Fibroblast of skin of right biceps (primary cell): ENCODE results near the gene MTA1.

ENCODE experiments used
- DNase-seq: peaks from one replicate; pipeline ENCODE4 v3.0.0-alpha.2; 2013

The MTA1 gene

DNA sequence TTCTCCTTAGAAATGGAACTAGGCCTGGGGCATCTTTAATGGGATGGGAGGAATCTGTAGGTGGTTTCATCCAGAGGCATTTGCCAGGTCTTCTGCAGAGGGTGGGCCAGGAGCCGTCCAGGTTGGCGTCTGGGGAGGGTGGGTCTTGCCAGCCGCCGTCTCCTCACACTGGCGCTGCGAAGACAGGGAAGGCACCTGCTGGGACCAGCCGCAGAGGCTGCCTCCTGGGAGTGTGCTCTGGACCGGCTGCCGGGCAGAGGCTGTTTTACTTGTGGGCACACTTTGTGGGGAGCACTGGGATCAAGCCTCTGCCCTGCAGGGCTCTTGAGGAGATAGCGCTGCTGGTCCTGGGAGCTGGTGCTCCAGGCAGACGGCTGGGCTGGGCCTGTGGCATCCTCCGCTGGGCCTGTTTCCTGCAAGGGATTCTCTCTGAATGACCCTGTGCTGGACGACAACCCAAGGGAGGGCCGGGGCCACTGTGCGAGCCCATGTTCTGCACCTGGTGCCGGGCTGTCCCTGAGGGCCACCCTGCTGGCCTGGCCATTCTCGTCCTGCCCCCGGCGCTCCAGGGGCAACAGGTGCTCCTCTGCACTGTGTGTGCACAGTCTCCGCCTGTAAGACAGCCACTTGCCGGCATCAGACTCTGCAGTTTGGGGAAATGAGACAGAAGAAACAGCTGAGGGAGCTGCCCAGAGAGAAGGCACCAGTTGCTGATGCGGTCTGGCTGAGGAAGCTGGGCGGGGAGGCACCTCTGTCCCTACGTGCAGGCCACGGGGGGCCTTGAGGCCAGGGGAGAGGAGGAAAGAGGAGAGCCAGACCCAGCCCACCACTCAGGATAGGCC lies 31.3 kb upstream of the MTA1 start:
- DNase-seq: no peak

DNA sequence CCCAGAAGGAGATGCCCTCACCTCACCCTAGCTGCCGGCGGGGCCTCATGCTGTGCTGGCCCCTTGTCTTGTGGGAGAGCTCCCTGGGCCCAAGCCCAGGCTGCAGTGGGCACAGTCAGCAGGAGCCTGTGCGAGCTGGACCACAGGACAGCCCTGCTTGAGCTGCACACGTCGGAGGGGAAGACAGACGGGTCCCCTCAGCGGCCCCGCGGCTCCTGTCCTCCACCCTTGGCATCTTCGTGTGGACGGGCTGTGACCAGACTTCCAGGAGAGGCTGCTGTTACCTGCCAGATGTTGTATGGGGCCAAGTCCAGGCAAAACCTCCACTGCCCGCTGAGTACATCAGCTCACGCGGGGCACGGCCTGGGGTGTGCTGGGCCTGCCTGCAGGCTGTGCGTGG lies 30.7 kb upstream of the MTA1 start:
- DNase-seq: no peak

- no peak for DNase-seq
These were observed 30.1 kb upstream of the MTA1 start for GRCh38 chr14:105389534-105389933.

- DNase-seq: no peak
These were observed 29.4 kb upstream of the MTA1 start for GRCh38 chr14:105389976-105390848.

GRCh38 chr14:105390849-105391500 lies 28.7 kb upstream of the MTA1 start:
- DNase-seq: no peak

DNA sequence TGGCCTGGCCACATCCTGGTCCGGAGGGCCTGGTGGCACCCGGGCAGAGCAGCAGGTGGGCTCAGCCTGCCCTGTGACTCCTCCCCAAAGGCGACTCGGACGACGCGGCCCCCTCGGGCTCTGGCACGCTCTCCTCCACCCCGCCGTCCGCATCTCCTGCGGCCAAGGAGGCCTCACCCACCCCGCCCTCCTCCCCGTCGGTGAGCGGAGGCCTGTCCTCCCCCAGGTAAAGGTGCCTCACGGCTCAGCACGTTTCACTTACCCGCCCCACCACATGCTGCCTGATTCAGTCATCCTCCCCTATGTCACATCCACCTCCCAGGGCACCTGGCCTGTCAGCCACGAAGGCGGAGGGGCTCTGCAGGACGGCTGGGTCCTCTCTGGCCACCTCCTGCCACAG lies 28.1 kb upstream of the MTA1 start:
- DNase-seq: no peak

- no peak for DNase-seq
These were observed 27.2 kb upstream of the MTA1 start for GRCh38 chr14:105392131-105393090.

DNA sequence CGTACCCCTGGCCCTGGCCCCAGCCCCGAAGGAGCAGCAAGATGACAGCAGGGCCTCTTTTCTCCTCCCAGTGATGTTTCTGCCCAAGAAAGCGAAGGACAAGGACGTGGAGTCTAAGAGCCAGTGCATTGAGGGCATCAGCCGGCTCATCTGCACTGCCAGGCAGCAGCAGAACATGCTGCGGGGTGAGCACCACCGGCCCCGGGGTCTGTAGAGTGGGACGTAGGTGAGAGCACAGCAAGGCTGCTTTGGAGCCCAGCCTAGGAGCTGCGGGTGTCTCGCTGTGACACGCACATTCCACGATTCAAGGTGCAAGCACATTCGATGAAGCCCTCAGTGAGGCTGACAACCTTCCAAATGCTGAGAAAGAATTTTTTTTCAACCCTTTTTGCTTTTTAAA lies 26.5 kb upstream of the MTA1 start:
- DNase-seq: no peak

- no peak for DNase-seq
These were observed 24.7 kb upstream of the MTA1 start for GRCh38 chr14:105394714-105395537.

DNA sequence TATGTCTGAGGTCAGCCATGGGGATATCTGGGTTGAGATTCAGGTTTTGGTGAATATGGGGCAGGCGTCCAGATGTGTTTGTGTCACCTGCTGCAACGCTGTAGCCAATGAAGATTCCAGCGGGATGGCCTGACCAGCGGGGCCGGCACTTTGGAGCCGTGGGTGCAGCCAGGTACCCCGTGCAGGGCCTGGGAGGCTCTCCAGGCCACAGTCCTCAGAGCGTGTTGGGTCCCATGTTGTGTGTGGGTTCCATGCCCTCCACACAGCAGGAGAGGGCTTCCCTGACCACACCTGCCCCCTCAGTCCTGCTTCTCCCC lies 24.1 kb upstream of the MTA1 start:
- no peak for DNase-seq

DNA sequence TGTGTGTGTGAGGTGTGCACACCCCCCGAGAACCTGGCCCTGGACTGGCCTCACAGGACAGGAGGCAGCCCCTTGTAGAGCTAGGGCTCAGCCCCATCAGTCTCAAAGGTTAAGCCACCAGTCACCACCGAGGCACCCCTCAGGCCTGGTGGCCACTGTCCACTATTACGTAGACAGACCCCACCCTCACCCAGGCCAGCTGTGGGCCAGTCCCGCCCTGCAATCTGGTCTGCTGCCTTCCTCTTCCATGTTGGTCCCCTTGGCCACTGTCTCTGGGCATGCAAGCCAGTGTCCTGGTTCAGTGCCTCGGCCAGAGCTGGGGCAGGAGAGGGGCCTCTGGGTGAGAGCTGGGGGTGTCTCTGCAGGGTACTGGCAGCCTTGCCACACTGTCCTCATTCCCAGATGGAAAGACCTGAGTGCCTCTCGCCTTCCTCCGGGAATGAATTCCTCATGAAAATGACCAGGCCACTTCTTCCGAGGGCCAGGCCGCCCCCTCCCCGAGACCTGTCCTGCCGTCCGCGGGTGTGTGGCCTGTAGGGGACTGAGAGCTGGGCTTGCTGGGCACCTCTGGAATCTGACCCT lies 22.2 kb upstream of the MTA1 start:
- no peak for DNase-seq

- DNase-seq: peak; percentile 85
These were observed 21.4 kb upstream of the MTA1 start, which contains the start of gene TEX22 for GRCh38 chr14:105398044-105398725. Gene TEX22 (plus strand): TSS chr14:105398538. CDS start chr14:105399341, 803 bp downstream.

GRCh38 chr14:105398726-105399465 lies 20.7 kb upstream of the MTA1 start:
- no peak for DNase-seq

- no peak for DNase-seq
These were observed 20.2 kb upstream of the MTA1 start for GRCh38 chr14:105399466-105399775.

DNA sequence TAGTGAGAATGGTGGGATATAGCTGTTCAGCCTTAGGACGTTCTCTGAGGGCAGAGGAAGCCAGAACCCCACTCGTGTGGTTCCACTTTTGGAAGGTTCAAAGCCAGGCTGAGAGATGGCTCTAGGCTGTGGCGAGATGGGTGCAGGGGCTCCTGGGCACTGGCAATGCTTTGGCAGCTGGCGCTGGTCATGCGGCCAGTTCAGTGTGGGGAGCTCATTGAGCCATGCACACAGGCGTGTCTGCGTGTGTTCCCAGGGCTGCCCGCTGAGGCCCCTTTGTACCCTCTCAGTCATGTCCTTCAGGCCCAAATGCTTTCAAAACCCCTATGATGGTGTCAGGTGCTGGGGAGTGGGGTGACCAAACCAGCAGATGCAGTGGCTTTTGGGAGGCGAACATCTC lies 19.6 kb upstream of the MTA1 start:
- DNase-seq: no peak

- no peak for DNase-seq
These were observed 17.9 kb upstream of the MTA1 start for GRCh38 chr14:105401699-105402098.

GRCh38 chr14:105408592-105408991 lies 11.0 kb upstream of the MTA1 start:
- no peak for DNase-seq

GRCh38 chr14:105409364-105409763 lies 10.3 kb upstream of the MTA1 start:
- DNase-seq: no peak

DNA sequence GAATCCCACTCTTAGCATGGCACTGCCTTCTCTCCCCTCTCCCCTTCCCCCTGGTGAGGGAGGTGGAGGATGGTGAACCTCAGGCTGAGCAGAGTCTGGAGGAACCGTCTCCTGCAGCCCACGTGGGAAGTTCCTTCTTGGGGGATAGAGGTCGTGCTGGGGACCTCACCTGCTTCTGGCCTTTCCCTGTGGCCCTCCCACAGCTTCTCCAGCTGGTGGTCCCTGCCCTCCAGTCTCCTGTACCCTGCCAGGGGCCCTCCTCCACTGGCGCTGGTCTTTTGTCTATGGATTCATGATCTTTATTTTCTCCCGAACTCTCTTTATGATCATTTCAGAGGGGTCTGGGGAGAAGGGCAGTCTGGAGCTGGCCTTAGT lies 9.0 kb upstream of the MTA1 start:
- DNase-seq: no peak
